GM12864 (cell line): ENCODE measurements around the gene PMS1.

Experiments
- DNase-seq: peaks from one replicate; pipeline ENCODE4 v3.0.0-alpha.2; 2011; ENCODE audit warnings: low read depth
- H3K4me3 ChIP-seq: 2 replicates; pipeline ENCODE4 v1.5.1; 2011; ENCODE audit warnings: mild to moderate bottlenecking, low read depth, low read length, control low read depth
- CTCF ChIP-seq: IDR thresholded peaks from 2 replicates; pipeline ENCODE4 v1.5.1; 2011; ENCODE audit warnings: low read depth, mild to moderate bottlenecking, moderate library complexity, low read length, control low read depth, inconsistent platforms; ENCODE audit errors: missing control alignments

The PMS1 gene

GRCh38 chr2:189763908-189764661, 20.2 kb upstream of the PMS1 start:
- TF ChIP-seq CTCF, result peak; percentile 5
- H3K4me3 ChIP-seq, result peak overlapping the region; percentile 66; the same call in 1 of the 2 replicates
- no peak for DNase-seq

- H3K4me3 ChIP-seq, result no peak overlapping the region
- no peak for DNase-seq
- no peak for TF ChIP-seq CTCF
Observed at GRCh38 chr2:189770590-189771322, 13.5 kb upstream of the PMS1 start.

- no peak overlapping the region for H3K4me3 ChIP-seq
- TF ChIP-seq CTCF, result no peak
- no peak for DNase-seq
Observed at GRCh38 chr2:189772212-189772611, 12.0 kb upstream of the PMS1 start.

GRCh38 chr2:189782221-189782671, 2.0 kb upstream of the PMS1 start:
- peak overlapping the region; percentile 69 for H3K4me3 ChIP-seq
- TF ChIP-seq CTCF, result no peak

GRCh38 chr2:189783451-189783926, 761 bp upstream of the PMS1 start:
- DNase-seq, result no peak
- TF ChIP-seq CTCF, result no peak
- H3K4me3 ChIP-seq, result peak overlapping the region; percentile 69

More at GRCh38 chr2:189782221-189782671, 2.0 kb upstream of the PMS1 start:
- no peak for DNase-seq

- no peak for TF ChIP-seq CTCF
- DNase-seq, result no peak
- no peak overlapping the region for H3K4me3 ChIP-seq
Observed at GRCh38 chr2:189791338-189792042, 7.2 kb downstream of the PMS1 start.
